Measurements from ENCODE around the gene CCDC154.
"Not testable (repeated sequence)": the region's sequence is repeated elsewhere in the genome, so short reads cannot be mapped to it uniquely, and the experiment has no call there.

The CCDC154 gene

DNA sequence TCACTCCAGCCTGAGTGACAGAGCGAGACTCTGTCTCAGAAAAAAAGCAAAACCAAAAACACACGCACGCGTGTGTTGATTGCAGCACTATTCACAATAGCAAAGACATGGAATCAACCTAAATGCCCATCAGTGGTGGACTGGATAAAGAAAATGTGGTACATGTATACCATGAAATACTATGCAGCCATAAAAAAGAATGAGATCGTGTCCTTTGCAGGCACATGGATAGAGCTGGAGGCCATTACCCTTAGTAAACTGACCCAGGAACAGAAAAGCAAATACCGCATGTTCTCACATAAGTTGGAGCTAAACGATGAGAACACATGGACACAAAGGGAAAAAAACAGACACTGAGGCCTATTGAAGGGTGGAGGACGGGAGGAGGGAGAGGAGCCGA lies 34.6 kb upstream of the CCDC154 start:
- POLR2A ChIA-PET; H3K4me3 ChIP-seq (ENCODE audit: control insufficient read depth in 1 of 7, extremely low read depth in 1 of 7, insufficient read depth in 4 of 7, low read depth in 2 of 7, low read length in 6 of 7); H3K27ac ChIP-seq (ENCODE audit: insufficient read depth in 1 of 2, low read depth in 1 of 2, low read length in 2 of 2, poor library complexity in 1 of 2, severe bottlenecking in 2 of 2); CTCF ChIA-PET; DNase-seq; H3K9me3 ChIP-seq (ENCODE audit: control extremely low read depth in 1 of 5, control insufficient read depth in 4 of 5, insufficient read depth in 2 of 5, low read depth in 1 of 5, low read length in 4 of 5); H3K36me3 ChIP-seq (ENCODE audit: control insufficient read depth in 4 of 4, insufficient read depth in 4 of 4, low read length in 3 of 4); H3K27me3 ChIP-seq (replicated peaks in 2 of 5; ENCODE audit: control insufficient read depth in 4 of 5, insufficient read depth in 5 of 5, low read length in 4 of 5): not testable (repeated sequence)
- WGBS (ENCODE audit: insufficient coverage): 100% methylated on average over 5 of the region's 9 CpGs
- H3K4me1 ChIP-seq (ENCODE audit: control extremely low read depth in 1 of 4, control insufficient read depth in 4 of 4, insufficient read depth in 4 of 4, low read length in 3 of 4): peaks cover 3 to 26% (median 18%) of the 10 kb centered on the region in 4 experiments

DNA sequence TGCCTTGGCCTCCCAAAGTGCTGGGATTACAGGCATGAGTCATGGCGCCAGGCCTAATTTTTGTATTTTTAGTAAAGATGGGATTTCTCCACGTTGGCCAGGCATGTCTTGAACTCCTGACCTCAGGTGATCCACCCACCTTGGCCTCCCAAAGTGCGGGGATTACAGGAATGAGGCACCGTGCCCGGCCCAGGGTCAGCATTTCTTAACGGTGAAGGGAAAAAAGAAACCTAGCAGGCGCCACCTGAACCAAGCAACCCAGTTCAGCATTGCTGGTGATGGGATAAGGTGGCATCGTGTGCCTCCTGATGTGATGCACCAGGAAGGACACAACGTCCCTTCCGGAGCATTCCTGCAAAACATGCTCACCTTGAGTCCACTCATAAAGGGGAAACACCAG lies 32.7 kb upstream of the CCDC154 start:
- ChIA-PET POLR2A (no interaction called here), CTCF (no interaction called here)
- Histone ChIP-seq H3K4me3 (ENCODE audit: control insufficient read depth in 1 of 7, extremely low read depth in 1 of 7, insufficient read depth in 4 of 7, low read depth in 2 of 7, low read length in 6 of 7) (no peak overlapping the region), H3K9me3 (ENCODE audit: control extremely low read depth in 1 of 5, control insufficient read depth in 4 of 5, insufficient read depth in 2 of 5, low read depth in 1 of 5, low read length in 4 of 5) (no peaks in the 10 kb centered on the region), H3K4me1 (ENCODE audit: control extremely low read depth in 1 of 4, control insufficient read depth in 4 of 4, insufficient read depth in 4 of 4, low read length in 3 of 4) (peaks cover 5 to 45% (median 35%) of the 10 kb centered on the region in 4 experiments), H3K27ac (ENCODE audit: insufficient read depth in 1 of 2, low read depth in 1 of 2, low read length in 2 of 2, poor library complexity in 1 of 2, severe bottlenecking in 2 of 2) (no peak overlapping the region), H3K36me3 (ENCODE audit: control insufficient read depth in 4 of 4, insufficient read depth in 4 of 4, low read length in 3 of 4) (no peaks in the 10 kb centered on the region), H3K27me3 (replicated peaks in 2 of 5; ENCODE audit: control insufficient read depth in 4 of 5, insufficient read depth in 5 of 5, low read length in 4 of 5) (no peaks in the 10 kb centered on the region)
- WGBS (ENCODE audit: insufficient coverage): 97% methylated on average over 9 of the region's 10 CpGs
- DNase-seq: no peak

- Histone ChIP-seq H3K36me3 (ENCODE audit: control insufficient read depth in 4 of 4, insufficient read depth in 4 of 4, low read length in 3 of 4) (no peaks in the 10 kb centered on the region), H3K27me3 (replicated peaks in 2 of 5; ENCODE audit: control insufficient read depth in 4 of 5, insufficient read depth in 5 of 5, low read length in 4 of 5) (no peaks in the 10 kb centered on the region), H3K27ac (ENCODE audit: insufficient read depth in 1 of 2, low read depth in 1 of 2, low read length in 2 of 2, poor library complexity in 1 of 2, severe bottlenecking in 2 of 2) (peak overlapping the region; percentile 81 to 90), H3K4me1 (ENCODE audit: control extremely low read depth in 1 of 4, control insufficient read depth in 4 of 4, insufficient read depth in 4 of 4, low read length in 3 of 4) (peaks cover 5 to 55% (median 46%) of the 10 kb centered on the region in 4 experiments), H3K4me3 (ENCODE audit: control insufficient read depth in 1 of 7, extremely low read depth in 1 of 7, insufficient read depth in 4 of 7, low read depth in 2 of 7, low read length in 6 of 7) (peak overlapping the region in 6 of 7 experiments; percentile 63 to 88 (median 78)), H3K9me3 (ENCODE audit: control extremely low read depth in 1 of 5, control insufficient read depth in 4 of 5, insufficient read depth in 2 of 5, low read depth in 1 of 5, low read length in 4 of 5) (no peaks in the 10 kb centered on the region)
- CTCF ChIA-PET: interaction anchor here (1.2 kb wide), 1 partner anchor 17 kb away, joined by 3 read pairs; the partner anchor contains the start of gene TELO2
- no peak for DNase-seq
- 86% methylated on average over 13 of the region's 15 CpGs for WGBS (ENCODE audit: insufficient coverage)
- POLR2A ChIA-PET: no interaction called here
Observed at GRCh38 chr16:1475552-1476114, 31.3 kb upstream of the CCDC154 start.

GRCh38 chr16:1474796-1475551 lies 30.6 kb upstream of the CCDC154 start, which contains the start of gene CLCN7:
CLCN7 (minus strand) TSS chr16:1475028; CDS start chr16:1474974, 54 bp downstream.
- Histone ChIP-seq H3K27ac (ENCODE audit: insufficient read depth in 1 of 2, low read depth in 1 of 2, low read length in 2 of 2, poor library complexity in 1 of 2, severe bottlenecking in 2 of 2) (peak within 1 kb of the TSS; percentile 81 to 90), H3K36me3 (ENCODE audit: control insufficient read depth in 4 of 4, insufficient read depth in 4 of 4, low read length in 3 of 4) (no peaks in the 10 kb centered on the region), H3K27me3 (replicated peaks in 2 of 5; ENCODE audit: control insufficient read depth in 4 of 5, insufficient read depth in 5 of 5, low read length in 4 of 5) (no peaks in the 10 kb centered on the region), H3K4me1 (ENCODE audit: control extremely low read depth in 1 of 4, control insufficient read depth in 4 of 4, insufficient read depth in 4 of 4, low read length in 3 of 4) (peaks cover 7 to 59% (median 52%) of the 10 kb centered on the region in 4 experiments), H3K4me3 (ENCODE audit: control insufficient read depth in 1 of 7, extremely low read depth in 1 of 7, insufficient read depth in 4 of 7, low read depth in 2 of 7, low read length in 6 of 7) (peak within 1 kb of the TSS; percentile 53 to 88 (median 77)), H3K9me3 (ENCODE audit: control extremely low read depth in 1 of 5, control insufficient read depth in 4 of 5, insufficient read depth in 2 of 5, low read depth in 1 of 5, low read length in 4 of 5) (no peaks in the 10 kb centered on the region)
- WGBS (ENCODE audit: insufficient coverage): under 1% methylated on average over 88 of the region's 99 CpGs
- DNase-seq: peak; percentile 85 to 91 (median 87)
- ChIA-PET CTCF (no interaction called here), POLR2A (no interaction called here)

GRCh38 chr16:1474082-1474795 lies 29.9 kb upstream of the CCDC154 start:
- 26% methylated on average over 27 of the region's 57 CpGs for WGBS (ENCODE audit: insufficient coverage)
- H3K27ac ChIP-seq (ENCODE audit: insufficient read depth in 1 of 2, low read depth in 1 of 2, low read length in 2 of 2, poor library complexity in 1 of 2, severe bottlenecking in 2 of 2): peak overlapping the region; percentile 81 to 90
- peaks cover 8 to 66% (median 57%) of the 10 kb centered on the region in 4 experiments for H3K4me1 ChIP-seq (ENCODE audit: control extremely low read depth in 1 of 4, control insufficient read depth in 4 of 4, insufficient read depth in 4 of 4, low read length in 3 of 4)
- H3K9me3 ChIP-seq (ENCODE audit: control extremely low read depth in 1 of 5, control insufficient read depth in 4 of 5, insufficient read depth in 2 of 5, low read depth in 1 of 5, low read length in 4 of 5): no peaks in the 10 kb centered on the region
- DNase-seq: no peak
- H3K27me3 ChIP-seq (replicated peaks in 2 of 5; ENCODE audit: control insufficient read depth in 4 of 5, insufficient read depth in 5 of 5, low read length in 4 of 5): no peaks in the 10 kb centered on the region
- CTCF ChIA-PET: no interaction called here
- H3K4me3 ChIP-seq (ENCODE audit: control insufficient read depth in 1 of 7, extremely low read depth in 1 of 7, insufficient read depth in 4 of 7, low read depth in 2 of 7, low read length in 6 of 7): peak overlapping the region; percentile 53 to 88 (median 77)
- peaks cover 0 to 3% (median 0%) of the 10 kb centered on the region in 4 experiments for H3K36me3 ChIP-seq (ENCODE audit: control insufficient read depth in 4 of 4, insufficient read depth in 4 of 4, low read length in 3 of 4)
- POLR2A ChIA-PET: no interaction called here

DNA sequence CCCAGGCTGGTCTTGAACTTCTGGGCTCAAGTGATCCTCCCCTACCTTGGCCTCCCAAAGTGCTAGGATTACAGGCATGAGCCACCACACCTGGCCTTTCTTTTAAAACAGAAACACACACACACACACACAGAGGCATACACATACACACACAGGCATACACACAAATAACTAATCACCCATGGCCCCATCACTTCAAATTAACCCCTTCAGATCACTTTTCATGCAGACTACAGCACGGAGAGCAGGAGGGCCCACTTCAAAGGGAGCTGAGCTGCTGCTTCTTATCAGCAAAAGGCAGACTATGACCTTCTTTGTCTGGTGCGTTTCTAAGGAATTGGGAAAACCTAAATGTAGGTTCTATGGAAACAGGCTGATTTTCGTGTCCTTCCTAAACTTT lies 28.6 kb upstream of the CCDC154 start:
- ChIA-PET POLR2A (no interaction called here), CTCF (no interaction called here)
- peaks cover 11 to 66% (median 57%) of the 10 kb centered on the region in 4 experiments for H3K4me1 ChIP-seq (ENCODE audit: control extremely low read depth in 1 of 4, control insufficient read depth in 4 of 4, insufficient read depth in 4 of 4, low read length in 3 of 4)

More for the DNA sequence above, 28.6 kb upstream of the CCDC154 start:
- Histone ChIP-seq H3K27me3 (replicated peaks in 2 of 5; ENCODE audit: control insufficient read depth in 4 of 5, insufficient read depth in 5 of 5, low read length in 4 of 5) (no peaks in the 10 kb centered on the region), H3K27ac (ENCODE audit: insufficient read depth in 1 of 2, low read depth in 1 of 2, low read length in 2 of 2, poor library complexity in 1 of 2, severe bottlenecking in 2 of 2) (peak overlapping the region in 1 of 2 experiments; percentile 82), H3K9me3 (ENCODE audit: control extremely low read depth in 1 of 5, control insufficient read depth in 4 of 5, insufficient read depth in 2 of 5, low read depth in 1 of 5, low read length in 4 of 5) (no peaks in the 10 kb centered on the region), H3K4me3 (ENCODE audit: control insufficient read depth in 1 of 7, extremely low read depth in 1 of 7, insufficient read depth in 4 of 7, low read depth in 2 of 7, low read length in 6 of 7) (peak overlapping the region in 2 of 7 experiments; percentile 44 to 56), H3K36me3 (ENCODE audit: control insufficient read depth in 4 of 4, insufficient read depth in 4 of 4, low read length in 3 of 4) (peaks cover 0 to 11% (median 0%) of the 10 kb centered on the region in 4 experiments)
- DNase-seq: peak in 1 of 3 donors; percentile 26
- WGBS (ENCODE audit: insufficient coverage): 74% methylated on average over 3 of the region's 3 CpGs
